SK-N-SH (cell line): ENCODE results near the gene KRT36.

Experiments
- GABPA ChIP-seq: IDR thresholded peaks from 2 replicates; pipeline ENCODE4 v1.4.0; 2012; ENCODE audit warnings: low read depth, mild to moderate bottlenecking
- NFIC ChIP-seq: IDR thresholded peaks from 2 replicates; pipeline ENCODE4 v1.4.0; 2012; ENCODE audit warnings: borderline replicate concordance
- POLR2AphosphoS5 ChIP-seq: IDR thresholded peaks from 2 replicates; pipeline ENCODE4 v1.6.1; 2012; ENCODE audit warnings: low read depth, low read length
- SMC3 ChIP-seq: IDR thresholded peaks from 2 replicates; pipeline ENCODE4 v1.6.1; 2012; ENCODE audit warnings: low read depth, low read length, improper control_type of control experiment
- TEAD4 ChIP-seq: IDR thresholded peaks from 2 replicates; pipeline ENCODE4 v1.4.0; 2012; ENCODE audit warnings: mild to moderate bottlenecking, borderline replicate concordance; ENCODE audit not compliant: insufficient read depth
- TF ChIP-seq, protein P1 (sequence below): fragments of 200-600 bp; sonication (generic); IDR thresholded peaks from 2 replicates; pipeline ENCODE4 v1.6.1; 2017; ENCODE audit warnings: antibody characterized with exemption, mild to moderate bottlenecking, moderate library complexity

DNA sequence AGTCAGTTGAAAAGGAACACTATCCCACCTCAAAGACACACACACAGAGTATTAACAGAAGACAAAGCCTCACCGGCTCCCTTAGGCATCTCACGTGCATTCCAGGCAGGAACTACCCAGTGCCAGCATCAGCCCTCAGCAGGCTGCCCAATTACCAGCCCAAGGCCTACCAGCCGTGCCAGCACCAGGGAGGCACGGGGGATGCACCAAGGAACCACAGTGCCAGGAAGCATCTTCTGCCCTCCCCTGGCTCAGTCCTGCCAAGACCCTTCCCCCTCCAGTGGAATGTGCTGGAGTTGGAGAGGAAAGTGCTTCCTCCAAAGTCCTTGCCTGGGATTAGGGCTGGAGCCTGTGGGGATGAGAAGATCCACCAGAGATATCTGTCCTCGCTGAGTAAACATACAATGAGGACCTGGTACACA lies 49.4 kb upstream of the KRT36 start:
- TF ChIP-seq POLR2AphosphoS5: no peak
- TF ChIP-seq, protein P1, sequence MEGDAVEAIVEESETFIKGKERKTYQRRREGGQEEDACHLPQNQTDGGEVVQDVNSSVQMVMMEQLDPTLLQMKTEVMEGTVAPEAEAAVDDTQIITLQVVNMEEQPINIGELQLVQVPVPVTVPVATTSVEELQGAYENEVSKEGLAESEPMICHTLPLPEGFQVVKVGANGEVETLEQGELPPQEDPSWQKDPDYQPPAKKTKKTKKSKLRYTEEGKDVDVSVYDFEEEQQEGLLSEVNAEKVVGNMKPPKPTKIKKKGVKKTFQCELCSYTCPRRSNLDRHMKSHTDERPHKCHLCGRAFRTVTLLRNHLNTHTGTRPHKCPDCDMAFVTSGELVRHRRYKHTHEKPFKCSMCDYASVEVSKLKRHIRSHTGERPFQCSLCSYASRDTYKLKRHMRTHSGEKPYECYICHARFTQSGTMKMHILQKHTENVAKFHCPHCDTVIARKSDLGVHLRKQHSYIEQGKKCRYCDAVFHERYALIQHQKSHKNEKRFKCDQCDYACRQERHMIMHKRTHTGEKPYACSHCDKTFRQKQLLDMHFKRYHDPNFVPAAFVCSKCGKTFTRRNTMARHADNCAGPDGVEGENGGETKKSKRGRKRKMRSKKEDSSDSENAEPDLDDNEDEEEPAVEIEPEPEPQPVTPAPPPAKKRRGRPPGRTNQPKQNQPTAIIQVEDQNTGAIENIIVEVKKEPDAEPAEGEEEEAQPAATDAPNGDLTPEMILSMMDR: no peak
- no peak for TF ChIP-seq NFIC
- no peak for TF ChIP-seq GABPA
- TF ChIP-seq TEAD4: 0 out of 2 replicates have a peak, but pooled peaks have one; percentile 10
- TF ChIP-seq SMC3: no peak
